ENCODE data around the gene PPP1R2. TPM values are rescaled to one million over a fixed set of nuclear protein-coding genes. Genes with fewer than 3 reads are reported as not detected.
"Not testable (repeated sequence)": the region's sequence is repeated elsewhere in the genome, so short reads cannot be mapped to it uniquely, and the experiment has no call there.

The PPP1R2 gene
- total RNA-seq, 1 experiment from 2014 or later: 103 TPM

- in situ Hi-C loops (cut with HindIII; ENCODE audit: low sequenced_read_pairs): not testable (repeated sequence)
Measured at GRCh38 chr3:195475116-195475515, 68.0 kb downstream of the PPP1R2 start.

GRCh38 chr3:195468841-195469240 lies 74.3 kb downstream of the PPP1R2 start:
- in situ Hi-C loops (cut with HindIII; ENCODE audit: low sequenced_read_pairs): no loop called here
- DNase-seq (ENCODE audit: low spot score): no peak

More at GRCh38 chr3:195475116-195475515, 68.0 kb downstream of the PPP1R2 start:
- DNase-seq (ENCODE audit: low spot score): not testable (repeated sequence)

- DNase-seq (ENCODE audit: low spot score): no peak
- in situ Hi-C loops (cut with HindIII; ENCODE audit: low sequenced_read_pairs): no loop called here
Measured at GRCh38 chr3:195468391-195468776, 74.7 kb downstream of the PPP1R2 start.

DNA sequence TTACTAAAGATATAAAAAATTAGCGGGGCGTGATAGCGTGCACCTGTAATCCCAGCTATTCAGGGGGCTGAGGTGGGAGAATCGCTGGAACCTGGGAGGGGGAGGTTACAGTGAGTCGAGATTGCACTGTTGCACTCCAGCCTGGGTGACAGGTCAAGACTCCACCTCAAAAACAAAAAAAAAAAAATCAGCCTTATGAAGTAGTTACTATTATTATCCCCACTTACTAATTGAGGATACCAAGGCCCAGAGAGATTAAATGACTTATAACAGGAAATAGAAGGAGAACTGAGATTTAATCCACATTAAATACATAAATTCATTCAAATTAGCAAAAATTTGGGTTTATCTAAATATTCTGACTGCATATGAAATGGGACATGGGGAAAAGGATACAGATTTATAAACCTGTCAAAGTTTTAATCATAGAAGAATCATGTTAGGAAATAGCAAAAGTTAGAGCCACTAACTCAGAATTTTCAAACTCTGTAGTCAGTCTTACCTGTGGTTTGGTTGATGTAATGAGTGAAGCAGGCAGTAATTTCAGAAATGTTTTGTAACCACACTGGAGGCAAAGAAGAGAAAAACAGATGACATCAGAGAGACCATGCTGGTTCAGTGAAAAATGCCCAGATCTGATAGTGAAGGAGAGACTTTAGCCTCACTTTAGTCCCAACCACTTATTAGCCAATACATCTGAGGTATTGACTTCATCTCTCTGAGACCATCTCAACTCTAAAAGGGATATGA lies 75.3 kb downstream of the PPP1R2 start:
- no peak for DNase-seq (ENCODE audit: low spot score)
- in situ Hi-C loops (cut with HindIII; ENCODE audit: low sequenced_read_pairs): no loop called here

GRCh38 chr3:195466251-195466650 lies 76.9 kb downstream of the PPP1R2 start:
- no peak for DNase-seq (ENCODE audit: low spot score)
- in situ Hi-C loops (cut with HindIII; ENCODE audit: low sequenced_read_pairs): no loop called here

Other genes starting within 250 kb of the PPP1R2 start
- gene ACAP2, start 100.3 kb downstream of the PPP1R2 start, total RNA-seq (2014; rRNA removed; shearing (Covaris generic)): 55.3 and 65.8 TPM in 2 replicates
- gene APOD, start 40.6 kb upstream of the PPP1R2 start, total RNA-seq (2014; rRNA removed; shearing (Covaris generic)): 1.3 and 2.9 TPM in 2 replicates
- 1.7 and 4.7 TPM in 2 replicates for gene MUC20, start 177.7 kb upstream of the PPP1R2 start, total RNA-seq (2014; rRNA removed; shearing (Covaris generic))

Measured in G401 (cell line).